ENCODE results near the gene METRNL.
"Not testable (repeated sequence)": the region's sequence is repeated elsewhere in the genome, so short reads cannot be mapped to it uniquely, and the experiment has no call there.

The METRNL gene

GRCh38 chr17:83125515-83126274, 46.3 kb downstream of the METRNL start:
- no peak for DNase-seq

- no peak for DNase-seq
Measured at GRCh38 chr17:83126275-83126811, 46.9 kb downstream of the METRNL start.

- DNase-seq, result no peak
Measured at GRCh38 chr17:83127431-83128160, 48.2 kb downstream of the METRNL start.

- no peak for DNase-seq
Measured at GRCh38 chr17:83128306-83129240, 49.2 kb downstream of the METRNL start.

- DNase-seq, result no peak
Measured at GRCh38 chr17:83129676-83130075, 50.3 kb downstream of the METRNL start.

- no peak for DNase-seq
Measured at GRCh38 chr17:83131401-83132011, 52.1 kb downstream of the METRNL start.

GRCh38 chr17:83132251-83133081, 53.1 kb downstream of the METRNL start:
- DNase-seq, result no peak

- DNase-seq, result no peak
Measured at GRCh38 chr17:83133302-83134121, 54.1 kb downstream of the METRNL start.

- DNase-seq, result not testable (repeated sequence)
Measured at GRCh38 chr17:83134456-83134855, 55.0 kb downstream of the METRNL start.

GRCh38 chr17:83135692-83136091, 56.3 kb downstream of the METRNL start:
- DNase-seq, result no peak

- no peak for DNase-seq
Measured at GRCh38 chr17:83136156-83136555, 56.7 kb downstream of the METRNL start.

- no peak for DNase-seq
Measured at GRCh38 chr17:83136931-83137330, 57.5 kb downstream of the METRNL start.

GRCh38 chr17:83137523-83137922, 58.1 kb downstream of the METRNL start:
- no peak for DNase-seq

- no peak for DNase-seq
Measured at GRCh38 chr17:83138820-83139219, 59.4 kb downstream of the METRNL start.

- DNase-seq, result not testable (repeated sequence)
Measured at GRCh38 chr17:83139541-83140248, 60.3 kb downstream of the METRNL start.

GRCh38 chr17:83140249-83140566, 60.8 kb downstream of the METRNL start:
- DNase-seq, result not testable (repeated sequence)

- DNase-seq, result no peak
Measured at GRCh38 chr17:83142619-83143018, 63.2 kb downstream of the METRNL start.

GRCh38 chr17:83143817-83144231, 64.4 kb downstream of the METRNL start:
- no peak for DNase-seq
